ENCODE results near the gene CCDC92B.
A peak's percentile ranks its signal among the peaks of the same experiment; 100 is the strongest.

The CCDC92B gene

DNA sequence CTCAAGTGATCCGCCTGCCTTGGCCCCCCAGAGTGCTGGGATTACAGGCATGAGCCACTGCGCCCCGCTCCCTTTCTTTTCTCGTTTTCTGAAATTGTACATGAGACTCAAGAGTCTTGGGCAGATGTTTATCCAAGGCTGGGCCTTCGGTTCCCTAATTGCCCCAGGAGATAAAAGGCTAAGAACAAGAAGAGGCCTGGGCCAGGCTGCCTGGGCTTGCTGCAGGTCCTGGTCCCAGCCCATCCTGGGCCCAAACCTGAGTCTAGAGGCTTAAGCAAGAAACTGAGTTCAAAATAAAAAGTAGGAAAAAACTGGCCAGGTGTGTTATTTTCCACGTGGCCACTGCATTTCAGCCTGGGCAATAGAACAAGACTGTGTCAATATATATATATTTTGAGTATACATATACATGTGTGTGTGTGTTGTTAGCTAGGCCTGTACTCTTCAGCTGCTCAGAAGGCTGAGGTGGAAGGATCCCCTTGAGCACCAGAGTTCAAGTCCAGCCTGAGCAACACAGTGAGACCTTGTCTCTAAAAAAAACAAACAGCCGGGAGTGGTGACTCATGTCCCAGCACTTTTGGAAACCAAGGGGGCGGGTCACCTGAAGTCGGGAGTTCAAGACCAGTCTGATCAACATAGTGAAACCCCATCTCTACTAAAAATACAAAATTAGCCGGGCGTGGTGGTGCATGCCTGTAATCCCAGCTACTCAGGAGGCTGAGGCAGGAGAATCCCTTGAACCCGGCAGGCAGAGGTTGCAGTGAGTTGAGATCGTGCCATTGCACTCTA lies 31.1 kb downstream of the CCDC92B start:
- TF ChIP-seq, protein P1, sequence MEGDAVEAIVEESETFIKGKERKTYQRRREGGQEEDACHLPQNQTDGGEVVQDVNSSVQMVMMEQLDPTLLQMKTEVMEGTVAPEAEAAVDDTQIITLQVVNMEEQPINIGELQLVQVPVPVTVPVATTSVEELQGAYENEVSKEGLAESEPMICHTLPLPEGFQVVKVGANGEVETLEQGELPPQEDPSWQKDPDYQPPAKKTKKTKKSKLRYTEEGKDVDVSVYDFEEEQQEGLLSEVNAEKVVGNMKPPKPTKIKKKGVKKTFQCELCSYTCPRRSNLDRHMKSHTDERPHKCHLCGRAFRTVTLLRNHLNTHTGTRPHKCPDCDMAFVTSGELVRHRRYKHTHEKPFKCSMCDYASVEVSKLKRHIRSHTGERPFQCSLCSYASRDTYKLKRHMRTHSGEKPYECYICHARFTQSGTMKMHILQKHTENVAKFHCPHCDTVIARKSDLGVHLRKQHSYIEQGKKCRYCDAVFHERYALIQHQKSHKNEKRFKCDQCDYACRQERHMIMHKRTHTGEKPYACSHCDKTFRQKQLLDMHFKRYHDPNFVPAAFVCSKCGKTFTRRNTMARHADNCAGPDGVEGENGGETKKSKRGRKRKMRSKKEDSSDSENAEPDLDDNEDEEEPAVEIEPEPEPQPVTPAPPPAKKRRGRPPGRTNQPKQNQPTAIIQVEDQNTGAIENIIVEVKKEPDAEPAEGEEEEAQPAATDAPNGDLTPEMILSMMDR (conservative IDR thresholded peaks at IDR 0.05), result no peak
- no peak overlapping the region for H3K27ac ChIP-seq

DNA sequence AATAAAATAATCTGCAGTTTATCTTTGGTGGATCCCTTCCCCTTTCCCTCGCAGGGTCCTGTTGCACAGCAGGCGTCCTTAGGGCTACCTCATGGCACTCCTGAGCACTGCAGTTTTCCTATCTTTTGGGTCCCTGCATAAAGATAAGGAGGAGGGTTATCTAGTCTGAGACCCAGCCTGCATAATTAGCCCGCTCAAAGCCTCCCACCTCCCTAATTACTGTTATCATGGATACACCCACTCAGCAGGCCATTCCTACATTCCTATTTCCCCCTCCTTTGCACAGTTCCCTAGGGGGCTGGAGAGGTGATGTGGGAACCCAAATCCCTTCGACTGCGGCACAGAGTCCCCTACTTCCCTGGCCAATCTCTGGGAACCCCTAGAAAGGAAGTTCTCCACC lies 32.8 kb downstream of the CCDC92B start:
- no peak overlapping the region for H3K27ac ChIP-seq
- TF ChIP-seq, protein P1 (conservative IDR thresholded peaks at IDR 0.05), result no peak

DNA sequence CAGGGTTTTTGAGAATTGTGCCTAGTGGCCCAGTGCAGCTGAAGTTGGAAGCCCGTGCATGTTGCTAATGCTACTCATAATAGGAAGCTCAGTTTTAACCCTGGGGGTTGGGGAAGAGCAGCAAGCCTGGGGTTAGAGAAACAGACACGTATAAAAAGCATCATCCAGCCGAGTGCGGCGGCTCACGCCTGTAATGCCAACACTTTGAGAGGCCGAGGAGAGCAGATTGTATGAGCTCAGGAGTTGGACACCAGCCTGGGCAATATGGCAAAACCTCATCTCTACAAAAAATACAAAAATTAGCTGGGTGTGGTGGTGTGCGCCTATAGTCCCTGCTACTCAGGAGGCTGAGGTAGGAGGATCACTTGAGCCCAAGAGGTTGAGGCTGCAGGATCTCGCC lies 35.6 kb downstream of the CCDC92B start:
- no peak overlapping the region; the same call in 1 of the 2 replicates for H3K27ac ChIP-seq
- TF ChIP-seq, protein P1 (conservative IDR thresholded peaks at IDR 0.05), result no peak

DNA sequence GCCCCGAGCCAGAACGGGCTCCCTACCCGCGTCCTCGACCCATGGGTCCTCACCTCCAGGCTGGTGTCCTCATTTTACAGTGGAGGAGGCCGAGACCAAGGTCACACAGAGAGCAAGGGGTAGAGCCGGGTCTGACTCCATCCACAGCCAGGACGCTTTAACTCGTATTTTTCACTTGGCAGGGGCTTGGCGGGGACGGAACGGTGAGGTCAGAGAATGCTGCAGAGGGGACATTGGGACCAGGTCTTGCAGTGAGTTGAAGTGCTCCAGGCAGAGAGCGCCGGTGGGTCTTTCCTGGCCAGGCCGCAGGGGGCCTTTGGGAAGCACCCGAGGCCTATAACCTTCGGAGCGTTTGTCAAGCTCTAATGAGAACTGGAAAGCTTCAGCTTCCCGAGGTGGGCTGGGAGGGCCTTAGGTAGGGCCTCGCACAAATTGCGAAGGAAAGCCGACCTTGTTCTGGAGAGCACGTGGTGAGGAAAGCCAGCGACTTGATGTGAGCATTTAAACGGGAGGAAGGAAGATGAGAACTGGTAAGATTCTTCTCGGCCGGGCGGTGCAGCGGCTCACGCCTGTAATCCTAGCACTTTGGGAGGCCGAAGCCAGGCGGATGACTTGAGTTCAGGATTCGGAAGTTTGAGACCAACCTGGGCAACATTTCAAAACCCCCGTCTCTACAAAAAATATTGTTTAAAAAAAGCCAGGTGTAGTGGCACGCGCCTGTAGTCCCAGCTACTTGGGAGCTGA lies 37.0 kb downstream of the CCDC92B start:
- TF ChIP-seq, protein P1 (conservative IDR thresholded peaks at IDR 0.05), result no peak
- H3K27ac ChIP-seq, result peak overlapping the region; percentile 92

DNA sequence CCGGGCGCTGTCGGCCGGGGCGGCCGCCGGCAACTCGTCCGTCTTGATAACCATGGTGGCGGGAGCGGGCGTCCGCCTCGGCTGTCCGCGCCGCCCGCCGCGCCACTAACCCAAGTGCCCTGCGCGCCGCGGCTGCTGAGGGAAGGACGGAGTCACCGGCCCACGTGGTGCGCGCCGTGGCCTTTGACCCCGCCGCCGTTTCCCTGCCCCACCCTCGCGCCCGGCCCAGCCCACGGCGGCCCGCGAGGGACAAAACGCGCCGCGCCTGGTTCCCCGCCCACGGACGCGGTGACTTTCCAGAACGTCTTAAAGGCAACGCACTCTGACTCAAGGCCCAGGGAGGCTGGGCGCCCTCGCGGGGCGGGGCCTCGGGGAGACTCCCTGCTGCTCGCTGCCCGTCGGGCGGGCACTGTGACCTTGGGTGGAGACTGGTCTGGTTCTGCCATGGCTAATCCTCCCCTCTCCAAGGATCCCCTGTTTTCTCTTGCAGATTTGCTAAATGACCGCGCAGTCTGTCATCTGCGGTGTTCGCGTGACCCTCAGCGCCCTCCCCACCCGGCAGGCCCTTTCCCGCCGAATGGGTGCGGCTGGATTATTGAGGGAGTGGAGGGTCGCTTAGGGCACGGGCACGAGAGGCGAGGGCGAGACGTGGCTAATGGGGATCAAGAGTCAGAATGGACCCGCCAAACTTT lies 37.7 kb downstream of the CCDC92B start, which contains the start of gene CLUH:
CLUH (minus strand) TSS at position 157 of the 692 bp plus-strand sequence; CDS start at position 54, 103 bp downstream.
- TF ChIP-seq, protein P1 (conservative IDR thresholded peaks at IDR 0.05), result no peak
- H3K27ac ChIP-seq, result peak within 1 kb of the TSS; percentile 92

DNA sequence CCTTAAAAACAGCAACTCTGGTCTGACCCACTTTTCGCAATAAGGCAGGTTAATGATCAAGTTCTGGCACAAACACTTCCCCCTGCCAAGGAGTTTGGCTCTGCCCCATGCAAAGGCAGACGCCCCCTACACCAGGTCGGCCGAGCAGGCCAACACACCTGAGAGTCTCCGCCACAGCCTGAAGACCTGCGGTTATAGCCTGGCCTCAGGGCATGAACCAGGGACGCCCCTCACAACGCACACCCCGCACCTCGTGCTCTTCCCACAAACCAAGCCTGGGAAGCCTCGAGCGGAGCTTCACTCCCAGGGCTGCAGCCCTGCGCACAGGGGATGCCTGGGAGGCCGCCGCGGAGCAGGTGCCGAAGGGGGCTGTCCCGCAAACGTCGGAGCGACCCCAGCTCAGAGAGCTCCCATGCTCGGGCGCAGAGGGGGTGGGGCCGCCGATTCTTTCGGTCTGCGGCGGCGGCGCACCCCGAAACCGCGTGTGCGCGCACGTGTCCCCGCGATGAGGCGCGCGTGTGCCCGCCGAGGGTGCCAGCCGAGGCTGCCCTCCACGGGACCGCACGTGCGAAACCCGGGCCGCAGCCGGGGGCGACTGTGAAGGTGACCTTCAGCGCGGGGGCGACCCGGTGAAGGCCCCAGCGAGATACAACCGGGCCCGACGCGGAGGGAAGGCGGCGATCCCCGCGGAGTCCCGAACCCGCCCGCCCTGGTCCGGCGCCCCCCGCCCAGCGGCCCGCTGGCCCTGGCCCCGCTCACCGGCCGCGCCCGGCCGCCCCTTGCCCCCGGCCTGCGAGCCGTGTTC lies 38.4 kb downstream of the CCDC92B start:
- TF ChIP-seq, protein P1 (conservative IDR thresholded peaks at IDR 0.05), result no peak
- peak overlapping the region; percentile 92 for H3K27ac ChIP-seq

Measured in VCaP (cell line).